Fibroblast of pulmonary artery (primary cell): ENCODE results near the gene PPIH.
A peak's percentile ranks its signal among the peaks of the same experiment; 100 is the strongest.
"Not testable (repeated sequence)": the region's sequence is repeated elsewhere in the genome, so short reads cannot be mapped to it uniquely, and the experiment has no call there.

ENCODE experiments used
- DNase-seq: peaks from one replicate; pipeline ENCODE4 v3.0.0-alpha.2; 2010; ENCODE audit warnings: low read depth
- H3K4me3 ChIP-seq: replicated peaks from 2 replicates; pipeline ENCODE4 v1.5.1; 2011; ENCODE audit warnings: low read depth, mild to moderate bottlenecking, control low read depth, low read length, moderate library complexity
- CTCF ChIP-seq: IDR thresholded peaks from 2 replicates; pipeline ENCODE4 v1.5.1; 2011; ENCODE audit warnings: mild to moderate bottlenecking, control low read depth, low read length, inconsistent platforms; ENCODE audit errors: missing control alignments

Gene PPIH

GRCh38 chr1:42657981-42658876 is at the start of gene PPIH:
PPIH (plus strand) TSS chr1:42658423; CDS start chr1:42658447, 24 bp downstream.
- peak; percentile 26 for TF ChIP-seq CTCF
- H3K4me3 ChIP-seq = peak within 1 kb of the TSS; percentile 93
- DNase-seq = peak; percentile 92

GRCh38 chr1:42613803-42614131 is 44.5 kb upstream of the PPIH start:
- no peak overlapping the region for H3K4me3 ChIP-seq
- DNase-seq = no peak
- TF ChIP-seq CTCF = no peak

GRCh38 chr1:42618866-42619265 is 39.4 kb upstream of the PPIH start:
- no peak for DNase-seq
- no peak for TF ChIP-seq CTCF
- no peak overlapping the region for H3K4me3 ChIP-seq

- no peak for DNase-seq
- H3K4me3 ChIP-seq = no peak overlapping the region
- TF ChIP-seq CTCF = no peak
Measured at GRCh38 chr1:42620307-42620706, 37.9 kb upstream of the PPIH start.

- not testable (repeated sequence) for DNase-seq, H3K4me3 ChIP-seq
Measured at GRCh38 chr1:42621180-42621579, 37.0 kb upstream of the PPIH start.

- not testable (repeated sequence) for DNase-seq, H3K4me3 ChIP-seq
Measured at GRCh38 chr1:42627205-42627604, 31.0 kb upstream of the PPIH start.

- H3K4me3 ChIP-seq = no peak overlapping the region
- DNase-seq = no peak
- TF ChIP-seq CTCF = no peak
Measured at GRCh38 chr1:42639116-42639515, 19.1 kb upstream of the PPIH start.

- H3K4me3 ChIP-seq = no peak overlapping the region
- no peak for TF ChIP-seq CTCF
- DNase-seq = peak; percentile 38
Measured at GRCh38 chr1:42646056-42646455, 12.2 kb upstream of the PPIH start.
